Hepatocyte (in vitro differentiated cells): ENCODE data around the gene KRT85. TPM values are rescaled to one million over a fixed set of nuclear protein-coding genes. Genes with fewer than 3 reads are reported as not detected.

ENCODE experiments used
- DNase-seq: peaks from one replicate; pipeline ENCODE4 v3.0.0-alpha.2; 2016; ENCODE audit warnings: low spot score
- H2AFZ ChIP-seq: fragments of 200-600 bp; sonication (generic); 2 replicates; pipeline ENCODE4 v1.6.0; 2016; ENCODE audit warnings: antibody characterized with exemption, mild to moderate bottlenecking
- H3K27ac ChIP-seq: fragments of 200-600 bp; sonication (generic); 2 replicates; pipeline ENCODE4 v1.5.1; 2016; ENCODE audit warnings: mild to moderate bottlenecking
- H3K27me3 ChIP-seq: fragments of 200-600 bp; sonication (generic); 2 replicates; pipeline ENCODE4 v1.6.1; 2016
- H3K36me3 ChIP-seq: fragments of 200-600 bp; sonication (generic); replicated peaks from 2 replicates; pipeline ENCODE4 v1.5.1; 2016; ENCODE audit warnings: low read depth; ENCODE audit not compliant: insufficient read depth
- H3K4me1 ChIP-seq: fragments of 200-600 bp; sonication (generic); 2 replicates; pipeline ENCODE4 v1.5.1; 2016; ENCODE audit warnings: mild to moderate bottlenecking, moderate library complexity; ENCODE audit not compliant: insufficient read depth
- H3K4me2 ChIP-seq: fragments of 200-600 bp; sonication (generic); 2 replicates; pipeline ENCODE4 v1.6.0; 2016
- H3K4me3 ChIP-seq: fragments of 200-600 bp; sonication (generic); 2 replicates; pipeline ENCODE4 v1.5.1; 2016; ENCODE audit warnings: mild to moderate bottlenecking
- H3K79me2 ChIP-seq: fragments of 200-600 bp; sonication (generic); 2 replicates; pipeline ENCODE4 v1.6.0; 2017; ENCODE audit warnings: mild to moderate bottlenecking
- H3K9me2 ChIP-seq: fragments of 200-600 bp; sonication (generic); replicated peaks from 2 replicates; pipeline ENCODE4 v1.6.0; 2017; ENCODE audit warnings: mild to moderate bottlenecking; ENCODE audit not compliant: insufficient read depth
- H3K9me3 ChIP-seq: fragments of 200-600 bp; sonication (generic); 2 replicates; pipeline ENCODE4 v1.5.1; 2016; ENCODE audit warnings: low read depth, mild to moderate bottlenecking
- H4K20me1 ChIP-seq: fragments of 200-600 bp; sonication (generic); 2 replicates; pipeline ENCODE4 v1.6.0; 2016; ENCODE audit warnings: mild to moderate bottlenecking; ENCODE audit not compliant: insufficient read depth, poor library complexity, severe bottlenecking
- CTCF ChIP-seq: fragments of 200-600 bp; sonication (generic); IDR thresholded peaks from 2 replicates; pipeline ENCODE4 v1.5.1; 2016; ENCODE audit warnings: antibody characterized with exemption, mild to moderate bottlenecking; ENCODE audit not compliant: poor library complexity
- EZH2 ChIP-seq: fragments of 200-600 bp; sonication (generic); IDR thresholded peaks from 2 replicates; pipeline ENCODE4 v1.6.1; 2016; ENCODE audit warnings: antibody characterized with exemption, mild to moderate bottlenecking, borderline replicate concordance
- EZH2phosphoT487 ChIP-seq: fragments of 200-600 bp; sonication (generic); IDR thresholded peaks from one replicate; pipeline ENCODE4 v1.6.1; 2018; ENCODE audit warnings: antibody characterized with exemption, mild to moderate bottlenecking, low read depth, moderate library complexity; ENCODE audit not compliant: unreplicated experiment, severe bottlenecking
- WGBS: methylation state at CpG from one replicate; pipeline ENCODE4 v1.1.6; 2016; ENCODE audit warnings: low lambda C conversion rate; ENCODE audit errors: missing lambda C conversion rate; 5-methylcytosine and 5-hydroxymethylcytosine counted together
- polyA plus RNA-seq: library from polyadenylated mRNA; unstranded; fragments of >200 nt; fragmentation: Nextera tagmentation; extraction: Ambion mirVana; gene quantifications from 2 replicates; pipeline ENCODE4 v1.2.1, GENCODE V29; 2016
- total RNA-seq: library from RNA; depleted of rRNA; stranded (reverse); fragments of >200 nt; gene quantifications from 2 replicates; pipeline ENCODE4 v1.2.3, GENCODE V29; 2014

The KRT85 gene
- total and polyA plus RNA-seq, 2 experiments from 2014 or later: not detected

GRCh38 chr12:52392465-52393007 lies 25.3 kb upstream of the KRT85 start:
- H3K4me1 ChIP-seq: peaks cover 3% of the 10 kb centered on the region
- H3K27ac ChIP-seq: no peak overlapping the region
- H3K9me2 ChIP-seq: no peaks in the 10 kb centered on the region
- no peak for TF ChIP-seq EZH2phosphoT487
- no peak for TF ChIP-seq EZH2
- TF ChIP-seq CTCF: no peak
- H2AFZ ChIP-seq: no peak overlapping the region
- 94% methylated on average over 7 of the region's 7 CpGs for WGBS
- no peak for DNase-seq
- no peaks in the 10 kb centered on the region for H3K27me3 ChIP-seq
- H3K9me3 ChIP-seq: no peaks in the 10 kb centered on the region
- no peaks in the 10 kb centered on the region for H3K36me3 ChIP-seq
- H4K20me1 ChIP-seq: no peaks in the 10 kb centered on the region
- H3K4me2 ChIP-seq: no peak overlapping the region
- no peaks in the 10 kb centered on the region for H3K79me2 ChIP-seq
- H3K4me3 ChIP-seq: no peak overlapping the region

- peak; percentile 49 for DNase-seq
- Histone ChIP-seq H3K4me3 (no peak overlapping the region), H3K4me2 (no peak overlapping the region), H3K27me3 (no peaks in the 10 kb centered on the region), H3K36me3 (no peaks in the 10 kb centered on the region), H3K79me2 (no peaks in the 10 kb centered on the region), H4K20me1 (no peaks in the 10 kb centered on the region), H2AFZ (no peak overlapping the region), H3K4me1 (peaks cover 3% of the 10 kb centered on the region), H3K9me3 (no peaks in the 10 kb centered on the region), H3K27ac (no peak overlapping the region), H3K9me2 (no peaks in the 10 kb centered on the region)
- 69% methylated on average over 4 of the region's 4 CpGs for WGBS
- TF ChIP-seq CTCF: no peak
- no peak for TF ChIP-seq EZH2
- no peak for TF ChIP-seq EZH2phosphoT487
These were observed 24.3 kb upstream of the KRT85 start for GRCh38 chr12:52391618-52392002.

DNA sequence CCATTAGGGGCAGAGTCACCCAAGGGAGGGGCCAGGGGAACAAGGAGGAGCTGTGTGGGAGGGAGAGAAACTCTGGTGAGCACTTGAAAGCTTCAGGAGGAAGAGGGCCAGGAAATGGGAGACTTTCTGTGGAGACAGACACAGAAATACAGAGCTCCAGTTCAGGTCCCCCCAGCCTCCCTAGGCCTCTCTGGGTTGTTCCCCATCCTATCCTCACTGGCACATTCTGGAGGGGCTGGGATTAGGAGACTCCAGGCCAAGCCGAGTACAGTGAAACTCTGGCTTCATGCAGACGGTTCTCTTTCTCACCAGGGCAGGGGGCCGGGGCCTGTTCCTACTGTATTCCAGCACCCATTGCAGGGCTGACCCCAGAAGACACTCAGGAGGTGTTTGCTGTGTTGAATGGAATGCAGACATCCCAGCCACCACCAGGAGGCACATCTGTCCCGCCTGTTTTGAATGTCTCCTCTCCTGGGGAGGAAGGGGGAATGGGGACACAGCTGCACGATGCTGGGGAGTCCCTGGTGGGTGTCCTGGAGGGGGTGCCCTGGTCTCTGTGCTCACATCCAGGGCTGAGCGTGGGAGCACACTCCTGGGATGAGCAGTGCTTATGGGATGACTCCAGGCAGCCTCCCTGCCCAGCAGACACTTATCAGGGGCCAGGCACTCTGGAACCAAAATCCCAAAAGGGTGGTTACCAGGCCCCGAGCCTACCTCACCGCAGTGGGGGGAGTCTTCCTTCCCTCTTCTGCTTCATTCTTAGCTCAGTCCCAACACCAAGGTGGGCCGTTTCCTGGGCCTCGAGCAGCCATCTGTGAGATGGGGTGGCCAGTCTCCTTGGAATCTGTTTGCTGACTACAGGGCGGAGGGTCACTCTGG lies 23.7 kb upstream of the KRT85 start:
- Histone ChIP-seq H4K20me1 (no peaks in the 10 kb centered on the region), H3K4me3 (no peak overlapping the region), H2AFZ (no peak overlapping the region), H3K9me3 (no peaks in the 10 kb centered on the region), H3K4me2 (no peak overlapping the region), H3K36me3 (no peaks in the 10 kb centered on the region), H3K27me3 (no peaks in the 10 kb centered on the region), H3K4me1 (peaks cover 3% of the 10 kb centered on the region), H3K9me2 (no peaks in the 10 kb centered on the region), H3K79me2 (no peaks in the 10 kb centered on the region), H3K27ac (no peak overlapping the region)
- DNase-seq: peak; percentile 39
- 72% methylated on average over 11 of the region's 11 CpGs for WGBS
- TF ChIP-seq EZH2phosphoT487 (no peak), CTCF (peak; percentile 63)
